Suprapubic skin (tissue), 3 donors: Measurements from ENCODE around the gene MTNR1A.

Source experiments
- CTCF ChIP-seq, 2 donors: fragments of 200-600 bp in 1 of 2; fragments of 450-650 bp in 1 of 2; sonication (generic) in 1 of 2; IDR thresholded peaks; one replicate each; pipeline ENCODE4 v1.5.1; 2016 to 2019; ENCODE audit warnings: antibody characterized with exemption in 2 of 2, mild to moderate bottlenecking in 1 of 2, moderate library complexity in 1 of 2
- POLR2AphosphoS5 ChIP-seq, 3 donors: sonication (generic); formaldehyde crosslinking; IDR thresholded peaks; one replicate each; pipeline ENCODE4 v1.6.1; 2017; ENCODE audit warnings: antibody characterized with exemption in 3 of 3

- TF ChIP-seq CTCF (IDR thresholded peaks at IDR 0.05) (no peak), POLR2AphosphoS5 (IDR thresholded peaks at IDR 0.05) (no peak)
These were observed 60.9 kb downstream of the MTNR1A start for GRCh38 chr4:186494496-186494895.
